ENCODE results near the gene SRD5A2. TPM values are rescaled to one million over a fixed set of nuclear protein-coding genes. Genes with fewer than 3 reads are reported as not detected.
"Not testable (repeated sequence)": the region's sequence is repeated elsewhere in the genome, so short reads cannot be mapped to it uniquely, and the experiment has no call there.

SRD5A2 gene
- total RNA-seq, 2 donors from 2014 or later = 0.26 TPM; not detected in 1

DNA sequence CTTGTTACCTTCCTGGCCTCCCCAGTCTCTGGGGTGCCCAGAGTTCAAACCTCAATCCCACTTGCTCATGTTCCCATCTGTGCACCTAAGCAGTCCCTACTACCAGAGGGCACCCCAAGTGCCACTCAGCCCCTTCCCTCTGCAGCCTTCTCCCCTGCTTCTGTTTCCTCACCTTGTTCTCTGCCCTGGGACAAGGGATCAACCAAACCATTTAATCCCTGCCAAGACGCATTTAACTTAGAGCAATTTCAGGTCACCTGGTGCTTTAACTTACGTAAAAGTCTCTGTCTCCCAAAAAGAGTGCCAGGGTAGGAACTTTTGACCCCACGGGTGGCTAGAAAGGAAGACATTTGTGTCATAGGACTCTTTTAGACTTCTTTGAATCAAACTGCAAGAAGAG, 67.2 kb downstream of the SRD5A2 start:
- TF ChIP-seq CTCF (IDR thresholded peaks at IDR 0.05) (no peak), POLR2A (IDR thresholded peaks at IDR 0.05) (no peak)
- H3K36me3 ChIP-seq (replicated peaks in 1 of 2; ENCODE audit: insufficient read depth in 1 of 2, low read depth in 2 of 2) = no peaks in the 10 kb centered on the region
- intact Hi-C loops (cut with DNase I) = no loop called here
- DNase-seq = no peak
- no peaks in the 10 kb centered on the region for H3K27me3 ChIP-seq
- H3K4me3 ChIP-seq = no peak overlapping the region
- H3K9me3 ChIP-seq = no peaks in the 10 kb centered on the region
- no peak overlapping the region for H3K27ac ChIP-seq
- no peak for ATAC-seq
- H3K4me1 ChIP-seq = no peaks in the 10 kb centered on the region
- WGBS, 2 donors = 73 to 76% methylated on average over 3 of the region's 3 CpGs

GRCh38 chr2:31511376-31511775, 69.4 kb downstream of the SRD5A2 start:
- no peaks in the 10 kb centered on the region for H3K4me1 ChIP-seq
- no peaks in the 10 kb centered on the region for H3K36me3 ChIP-seq (replicated peaks in 1 of 2; ENCODE audit: insufficient read depth in 1 of 2, low read depth in 2 of 2)
- no peaks in the 10 kb centered on the region for H3K27me3 ChIP-seq
- TF ChIP-seq POLR2A (IDR thresholded peaks at IDR 0.05) = no peak
- TF ChIP-seq CTCF (IDR thresholded peaks at IDR 0.05) = no peak
- DNase-seq (no peak), ATAC-seq (no peak)
- no peaks in the 10 kb centered on the region for H3K9me3 ChIP-seq
- no peak overlapping the region for H3K27ac ChIP-seq
- intact Hi-C loops (cut with DNase I) = no loop called here
- H3K4me3 ChIP-seq = no peak overlapping the region

GRCh38 chr2:31505111-31505510, 75.6 kb downstream of the SRD5A2 start:
- Histone ChIP-seq H3K27ac (no peak overlapping the region), H3K9me3 (no peaks in the 10 kb centered on the region), H3K36me3 (replicated peaks in 1 of 2; ENCODE audit: insufficient read depth in 1 of 2, low read depth in 2 of 2) (no peaks in the 10 kb centered on the region), H3K27me3 (no peaks in the 10 kb centered on the region), H3K4me1 (no peaks in the 10 kb centered on the region), H3K4me3 (no peak overlapping the region)
- ATAC-seq (no peak), DNase-seq (no peak)
- whole genome bisulfite sequencing, 2 donors = 64 to 67% methylated on average over 2 of the region's 2 CpGs
- intact Hi-C loops (cut with DNase I) = no loop called here
- no peak for TF ChIP-seq CTCF (IDR thresholded peaks at IDR 0.05)
- TF ChIP-seq POLR2A (IDR thresholded peaks at IDR 0.05) = no peak

- no peak overlapping the region for H3K27ac ChIP-seq
- no peak for DNase-seq
- TF ChIP-seq CTCF (IDR thresholded peaks at IDR 0.05) (no peak), POLR2A (IDR thresholded peaks at IDR 0.05) (no peak)
- H3K36me3 ChIP-seq (replicated peaks in 1 of 2; ENCODE audit: insufficient read depth in 1 of 2, low read depth in 2 of 2) = no peaks in the 10 kb centered on the region
- no peaks in the 10 kb centered on the region for H3K27me3 ChIP-seq
- intact Hi-C loops (cut with DNase I) = no loop called here
- no peak for ATAC-seq
- H3K4me3 ChIP-seq = no peak overlapping the region
- H3K4me1 ChIP-seq = no peaks in the 10 kb centered on the region
- H3K9me3 ChIP-seq = no peaks in the 10 kb centered on the region
- WGBS, 2 donors = 41 to 44% methylated on average over 2 of the region's 2 CpGs
Measured at GRCh38 chr2:31504311-31504710, 76.4 kb downstream of the SRD5A2 start.

DNA sequence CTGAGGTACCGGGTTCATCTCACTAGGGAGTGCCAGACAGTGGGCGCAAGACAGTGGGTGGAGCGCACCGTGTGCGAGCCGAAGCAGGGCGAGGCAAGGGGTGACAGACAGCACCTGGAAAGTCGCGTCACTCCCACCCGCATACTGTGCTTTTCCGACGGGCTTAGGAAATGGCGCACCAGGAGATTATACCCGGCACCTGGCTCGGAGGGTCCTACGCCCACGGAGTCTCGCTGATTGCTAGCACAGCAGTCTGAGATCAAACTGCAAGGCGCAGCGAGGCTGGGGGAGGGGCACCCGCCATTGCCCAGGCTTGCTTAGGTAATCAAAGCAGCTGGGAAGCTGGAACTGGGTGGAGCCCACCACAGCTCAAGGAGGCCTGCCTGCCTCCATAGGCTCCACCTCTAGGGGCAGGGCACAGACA, 84.3 kb downstream of the SRD5A2 start:
- H3K4me3 ChIP-seq; intact Hi-C loops (cut with DNase I); H3K27ac ChIP-seq; DNase-seq; H3K4me1 ChIP-seq; H3K27me3 ChIP-seq; H3K9me3 ChIP-seq; H3K36me3 ChIP-seq (replicated peaks in 1 of 2; ENCODE audit: insufficient read depth in 1 of 2, low read depth in 2 of 2); ATAC-seq: not testable (repeated sequence)
- WGBS, 2 donors = 68 to 80% methylated on average over 17 to 21 of the region's 21 CpGs

DNA sequence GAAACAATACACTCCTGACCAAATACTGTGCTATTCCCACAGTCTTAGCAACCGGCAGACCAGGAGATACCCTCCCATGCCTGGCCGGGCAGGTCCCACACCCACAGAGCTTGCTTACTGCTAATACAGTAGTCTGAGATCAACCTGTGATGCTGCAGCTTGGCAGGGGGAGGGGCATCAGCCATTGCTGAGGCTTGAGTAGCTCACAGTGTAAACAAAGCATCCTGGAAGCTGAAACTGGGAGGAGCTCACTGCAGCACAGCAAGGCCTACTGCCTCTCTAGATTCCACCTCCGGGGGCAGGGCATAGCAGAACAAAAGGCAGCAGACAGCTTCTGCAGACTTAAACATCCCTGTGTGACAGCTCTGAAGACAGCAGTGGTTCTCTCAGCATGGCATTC, 91.4 kb downstream of the SRD5A2 start:
- intact Hi-C loops (cut with DNase I); H3K27me3 ChIP-seq; DNase-seq; H3K4me1 ChIP-seq; H3K36me3 ChIP-seq (replicated peaks in 1 of 2; ENCODE audit: insufficient read depth in 1 of 2, low read depth in 2 of 2); H3K27ac ChIP-seq; H3K9me3 ChIP-seq; ATAC-seq; H3K4me3 ChIP-seq: not testable (repeated sequence)
- WGBS, 2 donors = 43% methylated on average over 3 of the region's 3 CpGs; no CpG with 5 or more reads in 1 of the 2 donors
